Measurements from ENCODE around the gene ZNF592.
"Not testable (repeated sequence)": the region's sequence is repeated elsewhere in the genome, so short reads cannot be mapped to it uniquely, and the experiment has no call there.

DNA sequence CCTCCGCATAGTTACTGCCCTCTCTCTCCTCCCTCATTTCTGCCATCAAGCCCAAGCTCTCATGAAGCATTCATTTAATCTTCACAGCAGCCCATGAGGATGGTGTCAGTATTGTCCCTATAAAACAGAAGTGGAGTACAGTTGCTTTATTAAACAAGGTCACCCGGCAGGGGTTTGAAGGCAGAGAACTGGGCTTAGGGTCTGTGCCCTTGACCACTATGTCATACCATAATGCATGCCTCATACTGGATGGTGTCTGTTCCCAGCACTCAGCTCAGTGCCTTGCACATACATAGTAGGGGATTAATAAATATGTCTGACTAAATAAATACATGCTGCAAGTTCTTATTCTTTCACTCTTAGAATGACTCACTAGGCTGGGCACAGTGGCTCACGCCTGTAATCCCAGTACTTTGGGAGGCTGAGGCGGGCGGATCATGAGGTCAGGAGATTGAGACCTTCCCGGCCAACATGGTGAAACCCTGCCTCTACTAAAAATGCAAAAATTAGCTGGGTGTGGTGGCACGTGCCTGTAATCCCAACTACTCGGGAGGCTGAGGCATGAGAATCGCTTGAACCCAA is 12.8 kb upstream of the ZNF592 start:
- not testable (repeated sequence) for TF ChIP-seq ZNF282 (IDR thresholded peaks at IDR 0.05; ENCODE audit: partially characterized antibody); TBL1XR1 (IDR thresholded peaks at IDR 0.05; ENCODE audit: borderline replicate concordance, low read length, partially characterized antibody); HMGXB4 (CRISPR knock-in tag; IDR thresholded peaks at IDR 0.05; ENCODE audit: borderline replicate concordance in 1 of 2, low read depth in 1 of 2); KMT2A (CRISPR knock-in tag; IDR thresholded peaks at IDR 0.05); ZBTB33 (CRISPR knock-in tag; IDR thresholded peaks at IDR 0.05); NFRKB (IDR thresholded peaks at IDR 0.05); POLR2A (IDR thresholded peaks at IDR 0.05; ENCODE audit: insufficient read depth in 1 of 2, low read depth in 2 of 2, low read length in 2 of 2); MYC (CRISPR knock-in tag; IDR thresholded peaks at IDR 0.05; ENCODE audit: borderline replicate concordance); NFIC (IDR thresholded peaks at IDR 0.05; ENCODE audit: low read length); SKIL (CRISPR knock-in tag; IDR thresholded peaks at IDR 0.05; ENCODE audit: borderline replicate concordance); ZNF530 (CRISPR knock-in tag; IDR thresholded peaks at IDR 0.05; ENCODE audit: low read depth)
- TF ChIP-seq, protein P1, sequence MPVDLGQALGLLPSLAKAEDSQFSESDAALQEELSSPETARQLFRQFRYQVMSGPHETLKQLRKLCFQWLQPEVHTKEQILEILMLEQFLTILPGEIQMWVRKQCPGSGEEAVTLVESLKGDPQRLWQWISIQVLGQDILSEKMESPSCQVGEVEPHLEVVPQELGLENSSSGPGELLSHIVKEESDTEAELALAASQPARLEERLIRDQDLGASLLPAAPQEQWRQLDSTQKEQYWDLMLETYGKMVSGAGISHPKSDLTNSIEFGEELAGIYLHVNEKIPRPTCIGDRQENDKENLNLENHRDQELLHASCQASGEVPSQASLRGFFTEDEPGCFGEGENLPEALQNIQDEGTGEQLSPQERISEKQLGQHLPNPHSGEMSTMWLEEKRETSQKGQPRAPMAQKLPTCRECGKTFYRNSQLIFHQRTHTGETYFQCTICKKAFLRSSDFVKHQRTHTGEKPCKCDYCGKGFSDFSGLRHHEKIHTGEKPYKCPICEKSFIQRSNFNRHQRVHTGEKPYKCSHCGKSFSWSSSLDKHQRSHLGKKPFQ (CRISPR knock-in tag; IDR thresholded peaks at IDR 0.05; ENCODE audit: insufficient replicate concordance), result not testable (repeated sequence)
- TF ChIP-seq, protein P2, sequence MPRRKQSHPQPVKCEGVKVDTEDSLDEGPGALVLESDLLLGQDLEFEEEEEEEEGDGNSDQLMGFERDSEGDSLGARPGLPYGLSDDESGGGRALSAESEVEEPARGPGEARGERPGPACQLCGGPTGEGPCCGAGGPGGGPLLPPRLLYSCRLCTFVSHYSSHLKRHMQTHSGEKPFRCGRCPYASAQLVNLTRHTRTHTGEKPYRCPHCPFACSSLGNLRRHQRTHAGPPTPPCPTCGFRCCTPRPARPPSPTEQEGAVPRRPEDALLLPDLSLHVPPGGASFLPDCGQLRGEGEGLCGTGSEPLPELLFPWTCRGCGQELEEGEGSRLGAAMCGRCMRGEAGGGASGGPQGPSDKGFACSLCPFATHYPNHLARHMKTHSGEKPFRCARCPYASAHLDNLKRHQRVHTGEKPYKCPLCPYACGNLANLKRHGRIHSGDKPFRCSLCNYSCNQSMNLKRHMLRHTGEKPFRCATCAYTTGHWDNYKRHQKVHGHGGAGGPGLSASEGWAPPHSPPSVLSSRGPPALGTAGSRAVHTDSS (CRISPR knock-in tag; conservative IDR thresholded peaks at IDR 0.05), result not testable (repeated sequence)
- TF ChIP-seq, protein P3, sequence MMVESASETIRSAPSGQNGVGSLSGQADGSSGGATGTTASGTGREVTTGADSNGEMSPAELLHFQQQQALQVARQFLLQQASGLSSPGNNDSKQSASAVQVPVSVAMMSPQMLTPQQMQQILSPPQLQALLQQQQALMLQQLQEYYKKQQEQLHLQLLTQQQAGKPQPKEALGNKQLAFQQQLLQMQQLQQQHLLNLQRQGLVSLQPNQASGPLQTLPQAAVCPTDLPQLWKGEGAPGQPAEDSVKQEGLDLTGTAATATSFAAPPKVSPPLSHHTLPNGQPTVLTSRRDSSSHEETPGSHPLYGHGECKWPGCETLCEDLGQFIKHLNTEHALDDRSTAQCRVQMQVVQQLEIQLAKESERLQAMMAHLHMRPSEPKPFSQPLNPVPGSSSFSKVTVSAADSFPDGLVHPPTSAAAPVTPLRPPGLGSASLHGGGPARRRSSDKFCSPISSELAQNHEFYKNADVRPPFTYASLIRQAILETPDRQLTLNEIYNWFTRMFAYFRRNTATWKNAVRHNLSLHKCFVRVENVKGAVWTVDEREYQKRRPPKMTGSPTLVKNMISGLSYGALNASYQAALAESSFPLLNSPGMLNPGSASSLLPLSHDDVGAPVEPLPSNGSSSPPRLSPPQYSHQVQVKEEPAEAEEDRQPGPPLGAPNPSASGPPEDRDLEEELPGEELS (CRISPR knock-in tag; IDR thresholded peaks at IDR 0.05), result not testable (repeated sequence)
